GM21360 (cell line): Measurements from ENCODE around the gene NLE1.

Experiments used
- ATAC-seq: cut with Tn5 transposase; IDR thresholded peaks from one replicate; pipeline ENCODE4 v1.9.1; 2021; ENCODE audit warnings: mild to moderate bottlenecking, moderate library complexity; ENCODE audit not compliant: unreplicated experiment

The NLE1 gene

DNA sequence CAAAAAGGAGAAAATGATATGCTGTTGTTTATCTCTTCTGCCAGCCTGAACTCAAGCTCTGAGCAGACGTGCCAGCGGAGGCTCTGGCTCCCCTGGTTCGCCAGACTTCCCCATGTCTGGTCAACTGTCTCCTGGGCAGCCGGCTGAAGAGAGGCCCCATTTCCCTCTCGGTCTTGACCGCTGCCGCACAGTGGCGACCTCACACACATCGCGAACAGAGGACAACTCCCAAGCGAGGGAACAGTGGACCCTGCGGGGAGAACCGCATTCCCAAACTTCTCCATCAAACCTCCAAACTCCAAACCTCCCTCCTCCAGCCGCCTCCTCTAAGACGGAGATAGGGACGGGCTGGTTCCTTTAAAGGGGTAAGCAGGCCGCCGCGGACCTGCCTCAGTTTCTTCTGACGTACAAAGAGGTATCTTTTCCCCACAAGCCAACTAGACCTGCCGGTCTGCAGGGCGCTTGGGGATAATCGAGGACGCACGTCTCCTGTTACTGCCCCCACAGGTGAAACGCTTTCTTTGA lies 53.7 kb downstream of the NLE1 start:
- no peak for ATAC-seq

DNA sequence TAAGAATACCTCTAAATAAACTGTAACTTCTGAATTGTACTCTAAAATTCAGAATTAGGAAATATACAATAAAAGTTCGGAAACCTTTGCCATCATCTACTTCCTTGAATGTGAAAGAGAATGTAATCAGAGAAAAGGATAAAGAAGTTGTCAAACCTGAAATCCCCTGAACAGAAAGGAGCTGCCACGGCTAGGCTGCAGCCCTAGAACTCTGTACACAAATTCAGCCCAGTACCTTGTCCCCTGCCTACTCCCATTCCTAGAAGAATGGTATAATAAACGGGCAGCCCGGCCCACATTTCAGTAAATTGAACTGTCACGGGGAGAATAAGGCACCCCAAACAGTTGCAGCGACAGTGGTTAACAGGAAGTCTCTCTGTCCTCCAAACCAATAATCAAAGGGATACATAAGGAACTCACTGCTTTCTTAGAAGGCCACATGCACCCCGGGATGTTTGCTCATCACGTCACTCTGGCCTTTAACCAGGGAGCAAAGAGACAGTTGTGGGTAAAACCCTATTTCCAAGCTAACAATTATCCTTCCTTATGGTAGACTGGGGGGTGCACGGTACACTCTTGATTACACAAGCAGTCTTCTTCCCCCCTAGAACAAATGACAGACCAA lies 54.3 kb downstream of the NLE1 start:
- no peak for ATAC-seq

DNA sequence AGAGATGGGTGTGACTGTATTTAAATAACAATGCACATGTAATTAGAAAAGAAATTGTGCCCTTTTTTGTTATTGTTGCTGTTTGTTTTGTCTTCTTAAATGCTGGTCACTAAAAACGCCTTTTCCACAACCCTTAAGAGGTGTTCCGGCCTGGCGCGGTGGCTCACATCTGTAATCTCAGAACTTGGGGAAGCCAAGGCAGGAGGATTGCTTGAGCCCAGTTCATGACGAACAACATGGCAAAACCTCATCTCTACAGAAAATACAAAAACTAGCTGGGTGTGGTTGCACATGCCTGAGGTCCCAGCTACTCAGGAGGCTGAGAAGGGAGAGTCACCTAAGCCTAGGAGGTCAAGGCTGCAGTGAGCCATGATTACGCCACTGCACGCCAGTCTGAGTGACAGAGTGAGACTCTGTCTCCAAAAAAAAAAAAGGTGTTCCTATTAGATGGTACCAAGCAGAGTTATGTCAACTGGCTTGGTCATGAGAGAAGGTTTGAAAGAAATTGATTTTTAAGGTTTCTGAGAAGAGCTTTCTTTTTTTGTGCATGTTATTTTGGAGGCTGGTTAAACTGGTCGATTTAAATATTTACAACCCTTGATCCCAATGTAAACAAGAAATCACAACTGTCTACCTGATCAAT lies 55.1 kb downstream of the NLE1 start:
- no peak for ATAC-seq

DNA sequence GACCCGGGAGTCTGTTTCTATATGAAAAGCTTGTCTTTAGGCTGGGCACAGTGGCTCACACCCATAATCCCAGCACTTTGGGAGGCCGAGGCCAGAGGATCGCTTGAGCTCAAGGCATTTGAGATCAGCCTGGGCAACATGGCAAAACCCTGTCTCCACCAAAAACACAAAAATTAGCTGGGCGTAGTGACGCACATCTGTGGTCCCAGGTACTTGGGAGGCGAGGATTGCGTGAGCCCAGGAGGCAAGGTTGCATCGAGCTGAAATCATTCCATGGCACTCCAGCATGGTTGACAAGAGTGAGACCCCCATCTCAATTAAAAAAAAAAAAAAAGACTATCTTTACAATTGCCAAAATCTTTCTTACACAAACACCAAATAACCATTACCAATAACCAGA lies 55.9 kb downstream of the NLE1 start:
- ATAC-seq = no peak

DNA sequence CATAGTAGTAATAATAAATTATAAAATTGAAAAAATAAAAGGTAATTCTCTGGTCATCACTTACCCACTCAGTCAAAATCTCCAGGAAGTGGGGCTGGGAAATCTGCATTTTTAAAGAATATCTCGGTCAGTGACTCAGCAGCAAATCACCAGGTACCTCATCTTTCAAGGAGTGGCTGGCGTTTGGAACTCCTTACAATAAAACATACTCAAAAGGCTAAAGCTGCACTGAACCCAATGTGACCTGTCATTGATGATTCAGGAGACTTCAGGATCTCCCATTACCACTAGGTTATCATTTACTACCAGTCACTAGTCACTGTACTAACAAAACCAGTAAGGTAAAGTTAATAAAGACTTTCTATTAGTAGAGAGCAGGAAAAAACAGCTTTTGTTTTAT lies 57.1 kb downstream of the NLE1 start:
- no peak for ATAC-seq

DNA sequence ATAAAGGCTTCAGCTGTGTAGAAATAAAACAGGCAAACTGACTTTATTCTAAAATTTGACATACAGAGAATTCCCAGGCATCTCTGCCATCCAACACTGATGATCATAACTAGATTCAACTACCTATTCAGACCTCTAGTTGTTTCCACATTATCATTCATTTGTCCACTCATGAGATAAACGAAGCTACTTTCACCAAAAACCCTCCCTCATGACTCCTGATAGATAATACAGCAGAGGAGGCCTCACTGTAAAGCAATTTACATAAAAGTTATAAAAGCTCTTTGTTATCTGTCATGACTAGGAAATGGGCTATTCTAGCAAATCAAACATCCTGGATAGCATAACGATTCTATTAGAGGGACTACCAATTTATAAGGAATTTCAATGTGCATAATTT lies 59.0 kb downstream of the NLE1 start:
- no peak for ATAC-seq

DNA sequence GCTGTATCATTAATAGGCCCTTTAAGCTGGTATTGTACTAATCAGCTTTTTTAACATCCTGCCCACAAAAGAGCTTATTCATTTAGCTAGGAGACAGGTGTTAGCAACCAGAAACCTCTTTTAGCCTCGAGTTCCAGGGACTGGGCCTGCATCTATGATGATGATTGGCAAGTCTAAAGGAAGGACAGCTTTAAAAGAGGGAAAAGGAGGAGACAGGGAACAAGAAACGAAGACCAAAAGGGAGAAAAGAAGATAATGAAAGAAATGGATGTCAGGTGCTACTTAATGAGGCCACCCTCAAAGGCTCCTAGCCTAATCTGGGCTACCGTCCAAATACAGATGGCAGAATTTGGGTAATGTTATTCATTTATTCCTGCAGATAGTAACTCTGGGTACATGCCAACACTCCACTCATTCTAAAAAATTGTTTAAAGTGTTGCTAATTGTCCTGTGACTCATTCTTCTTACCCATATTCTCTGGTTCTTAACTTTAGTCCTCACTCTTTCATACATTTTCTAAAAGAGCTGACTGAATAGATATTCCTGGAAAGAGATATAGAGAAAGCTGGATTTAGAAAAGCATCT lies 59.9 kb downstream of the NLE1 start:
- ATAC-seq = no peak

DNA sequence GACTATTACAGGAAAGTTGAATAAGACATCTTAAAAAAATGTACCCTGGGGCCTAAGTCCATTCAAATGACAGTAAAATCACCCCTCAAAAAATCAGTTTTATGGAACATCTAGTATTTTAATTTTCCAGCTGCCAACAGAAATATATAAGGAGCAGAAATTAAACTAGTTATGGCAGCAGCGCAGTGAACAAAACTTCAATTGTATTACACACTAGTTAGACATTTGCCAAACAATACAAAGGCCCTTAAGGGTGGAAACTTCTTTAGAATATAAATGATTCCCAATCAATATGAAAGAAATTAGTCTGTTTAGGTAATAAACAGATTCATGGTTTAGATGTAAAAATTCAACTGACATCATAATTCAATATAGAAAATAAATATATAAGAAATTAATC lies 60.5 kb downstream of the NLE1 start:
- ATAC-seq = no peak

DNA sequence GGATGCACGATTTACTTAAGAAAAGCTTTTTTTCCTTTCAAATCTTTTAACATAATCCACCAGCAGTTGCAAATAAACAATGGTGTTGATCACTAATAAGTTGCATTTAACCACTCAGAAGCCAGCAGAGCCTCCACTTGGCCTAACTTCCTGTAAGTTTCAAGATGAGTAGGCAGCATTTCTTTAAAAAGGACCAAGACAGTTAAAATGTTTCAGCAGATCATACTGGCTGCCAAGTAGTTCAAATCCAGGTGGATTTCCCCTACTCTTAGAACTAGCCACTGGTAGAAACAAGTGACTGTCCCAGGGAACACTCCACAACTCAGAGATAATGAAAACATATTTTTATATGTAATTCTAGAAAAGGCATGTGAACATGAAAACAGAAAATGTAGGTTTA lies 61.6 kb downstream of the NLE1 start:
- peak; percentile 61 for ATAC-seq

DNA sequence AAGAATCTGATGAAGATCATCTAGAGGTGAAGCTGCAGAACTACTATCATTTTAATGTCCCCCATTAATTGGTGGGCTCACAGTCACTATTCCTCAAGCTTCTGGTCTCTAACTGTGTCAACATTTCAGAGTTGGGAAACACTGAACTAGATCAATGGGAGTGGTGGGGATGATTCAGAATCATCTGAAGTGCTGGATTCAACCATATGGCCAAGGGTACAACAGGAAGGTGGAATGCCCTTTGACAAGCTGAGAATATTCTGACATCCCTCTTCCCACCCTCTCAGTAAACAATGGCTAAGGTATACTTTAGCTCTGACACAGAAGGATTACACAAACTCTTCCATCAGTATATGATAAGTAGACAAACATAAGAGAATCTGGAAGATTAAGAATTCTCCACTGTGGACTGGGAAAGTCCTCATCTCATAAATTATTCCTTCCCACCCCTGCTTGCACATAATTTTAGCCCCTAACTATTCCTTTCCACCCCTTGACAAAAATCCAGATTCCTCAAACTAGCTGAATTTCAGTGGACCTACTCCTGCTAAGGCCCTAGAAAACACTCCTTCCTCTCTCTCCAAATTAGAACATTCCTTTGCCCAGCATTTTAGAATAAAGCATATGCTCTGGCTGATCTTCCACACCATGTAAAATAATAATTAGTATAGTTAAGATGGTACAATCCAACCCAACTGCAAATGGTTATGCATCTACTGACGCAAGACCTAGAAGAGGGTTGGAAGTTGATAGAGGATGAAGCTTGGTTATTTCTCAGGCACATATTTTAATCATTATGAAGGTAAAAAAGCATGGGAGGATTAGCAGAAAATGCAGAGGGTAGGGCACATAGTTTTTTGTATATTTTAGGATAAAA lies 62.3 kb downstream of the NLE1 start:
- no peak for ATAC-seq
